SK-MEL-5 (cell line): ENCODE data around the gene FGF1. TPM values are rescaled to one million over a fixed set of nuclear protein-coding genes. Genes with fewer than 3 reads are reported as not detected.

Experiments
- DNase-seq: peaks from one replicate; pipeline ENCODE4 v3.0.0-alpha.2; 2016; ENCODE audit warnings: low read depth, low spot score
- in situ Hi-C: cut with HindIII; loops from 2 replicates; pipeline ENCODE4 v1.10.0; 2016; ENCODE audit warnings: low sequenced_read_pairs, high pct_unique_total_duplicates, low pct_unique_long_range_greater_than_20kb
- total RNA-seq: library from RNA; depleted of rRNA; stranded (reverse); fragments of >200 nt; shearing (Covaris generic); gene quantifications from 2 replicates; pipeline ENCODE4 v1.2.3, GENCODE V29; 2014

Gene FGF1
- total RNA-seq, 1 experiment from 2014 or later = not detected

- in situ Hi-C loops = no loop called here
- no peak for DNase-seq
Measured at GRCh38 chr5:142678529-142678928, 7.4 kb downstream of the FGF1 start.

- no peak for DNase-seq
- in situ Hi-C loops = no loop called here
Measured at GRCh38 chr5:142677198-142677597, 8.7 kb downstream of the FGF1 start.

GRCh38 chr5:142676318-142676717 lies 9.6 kb downstream of the FGF1 start:
- in situ Hi-C loops = no loop called here
- DNase-seq = no peak

- DNase-seq = no peak
- in situ Hi-C loops = no loop called here
Measured at GRCh38 chr5:142674531-142675469, 11.1 kb downstream of the FGF1 start.

GRCh38 chr5:142671801-142672200 lies 14.1 kb downstream of the FGF1 start:
- in situ Hi-C loops = no loop called here
- no peak for DNase-seq

- in situ Hi-C loops = no loop called here
- no peak for DNase-seq
Measured at GRCh38 chr5:142671266-142671665, 14.6 kb downstream of the FGF1 start.

- in situ Hi-C loops = no loop called here
Measured at GRCh38 chr5:142670804-142671203, 15.1 kb downstream of the FGF1 start.

GRCh38 chr5:142669477-142669876 lies 16.4 kb downstream of the FGF1 start:
- no peak for DNase-seq
- in situ Hi-C loops = no loop called here

More at GRCh38 chr5:142670804-142671203, 15.1 kb downstream of the FGF1 start:
- DNase-seq = no peak

GRCh38 chr5:142668336-142668735 lies 17.6 kb downstream of the FGF1 start:
- no peak for DNase-seq
- in situ Hi-C loops = no loop called here

GRCh38 chr5:142667831-142668230 lies 18.1 kb downstream of the FGF1 start:
- no peak for DNase-seq
- in situ Hi-C loops = no loop called here

- DNase-seq = no peak
- in situ Hi-C loops = no loop called here
Measured at GRCh38 chr5:142664636-142665035, 21.3 kb downstream of the FGF1 start.

GRCh38 chr5:142664067-142664466 lies 21.8 kb downstream of the FGF1 start:
- in situ Hi-C loops = no loop called here
- DNase-seq = no peak

GRCh38 chr5:142663246-142663645 lies 22.6 kb downstream of the FGF1 start:
- no peak for DNase-seq
- in situ Hi-C loops = no loop called here

GRCh38 chr5:142661957-142662356 lies 23.9 kb downstream of the FGF1 start:
- DNase-seq = no peak
- in situ Hi-C loops = no loop called here

GRCh38 chr5:142661143-142661542 lies 24.7 kb downstream of the FGF1 start:
- DNase-seq = no peak
- in situ Hi-C loops = no loop called here

- in situ Hi-C loops = no loop called here
- no peak for DNase-seq
Measured at GRCh38 chr5:142660731-142661130, 25.2 kb downstream of the FGF1 start.

GRCh38 chr5:142660196-142660595 lies 25.7 kb downstream of the FGF1 start:
- DNase-seq = no peak
- in situ Hi-C loops = no loop called here

GRCh38 chr5:142659405-142659804 lies 26.5 kb downstream of the FGF1 start:
- in situ Hi-C loops = no loop called here
- DNase-seq = no peak

- DNase-seq = no peak
- in situ Hi-C loops = no loop called here
Measured at GRCh38 chr5:142658278-142658677, 27.6 kb downstream of the FGF1 start.
